ENCODE measurements around the gene BBS1.

BBS1 gene

DNA sequence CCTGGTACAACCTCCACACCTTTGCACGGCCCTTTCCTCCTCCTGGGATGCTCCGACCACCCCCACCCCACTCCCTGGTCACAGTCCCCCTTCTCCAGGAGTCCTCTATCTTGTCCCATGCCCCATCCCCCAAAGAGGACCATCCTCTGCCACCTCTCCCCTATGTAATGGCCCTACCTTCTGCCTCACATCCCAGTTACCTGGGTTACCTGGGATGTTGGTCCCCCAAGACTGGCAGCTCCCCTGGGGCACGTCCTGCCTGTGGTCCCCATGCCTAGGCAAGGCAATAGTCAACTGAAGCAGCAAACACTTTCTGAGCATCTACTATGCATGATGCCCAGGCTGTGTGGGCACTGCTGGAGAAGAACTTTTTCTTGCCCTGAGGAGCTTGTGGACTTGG is 45.0 kb downstream of the BBS1 start:
- no peak for DNase-seq

DNA sequence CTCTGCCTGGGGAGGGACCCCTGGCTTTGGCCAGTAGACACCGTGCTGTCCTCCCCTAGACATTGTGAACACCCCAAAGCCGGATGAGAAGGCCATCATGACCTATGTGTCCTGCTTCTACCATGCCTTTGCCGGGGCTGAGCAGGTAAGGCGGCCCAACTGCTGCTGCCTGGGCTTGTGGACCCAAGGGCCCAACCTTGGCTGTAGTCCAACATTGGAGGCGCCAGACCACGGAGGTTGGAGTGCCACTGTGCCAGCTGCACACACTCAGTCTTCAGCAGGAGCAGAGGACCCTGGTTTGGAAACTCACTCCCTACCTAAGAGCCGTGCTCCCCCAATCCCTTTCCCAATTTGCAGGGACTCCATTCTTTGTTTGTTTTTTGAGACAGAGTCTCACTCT is 45.7 kb downstream of the BBS1 start:
- DNase-seq, result no peak

DNA sequence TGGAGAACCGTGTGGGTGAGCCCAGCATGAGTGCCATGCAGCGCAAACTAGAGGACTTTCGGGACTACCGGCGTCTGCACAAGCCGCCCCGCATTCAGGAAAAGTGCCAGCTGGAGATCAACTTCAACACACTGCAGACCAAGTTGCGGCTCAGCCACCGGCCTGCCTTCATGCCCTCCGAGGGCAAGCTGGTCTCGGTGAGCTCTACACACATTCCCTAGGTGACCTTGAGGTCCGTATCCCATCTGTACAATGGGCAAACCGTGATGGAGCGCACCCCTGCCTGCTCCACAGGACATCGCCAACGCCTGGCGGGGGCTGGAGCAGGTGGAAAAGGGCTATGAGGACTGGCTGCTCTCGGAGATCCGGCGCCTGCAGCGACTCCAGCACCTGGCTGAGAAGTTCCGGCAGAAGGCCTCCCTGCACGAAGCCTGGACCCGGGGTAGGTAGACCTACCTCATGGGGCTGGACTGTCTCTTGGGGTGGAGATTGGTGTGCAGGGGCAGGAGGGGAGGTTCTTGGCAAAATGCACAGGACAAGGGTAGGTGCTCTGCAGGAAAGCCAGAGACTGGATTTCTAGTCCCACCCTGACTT is 47.4 kb downstream of the BBS1 start:
- no peak for DNase-seq

DNA sequence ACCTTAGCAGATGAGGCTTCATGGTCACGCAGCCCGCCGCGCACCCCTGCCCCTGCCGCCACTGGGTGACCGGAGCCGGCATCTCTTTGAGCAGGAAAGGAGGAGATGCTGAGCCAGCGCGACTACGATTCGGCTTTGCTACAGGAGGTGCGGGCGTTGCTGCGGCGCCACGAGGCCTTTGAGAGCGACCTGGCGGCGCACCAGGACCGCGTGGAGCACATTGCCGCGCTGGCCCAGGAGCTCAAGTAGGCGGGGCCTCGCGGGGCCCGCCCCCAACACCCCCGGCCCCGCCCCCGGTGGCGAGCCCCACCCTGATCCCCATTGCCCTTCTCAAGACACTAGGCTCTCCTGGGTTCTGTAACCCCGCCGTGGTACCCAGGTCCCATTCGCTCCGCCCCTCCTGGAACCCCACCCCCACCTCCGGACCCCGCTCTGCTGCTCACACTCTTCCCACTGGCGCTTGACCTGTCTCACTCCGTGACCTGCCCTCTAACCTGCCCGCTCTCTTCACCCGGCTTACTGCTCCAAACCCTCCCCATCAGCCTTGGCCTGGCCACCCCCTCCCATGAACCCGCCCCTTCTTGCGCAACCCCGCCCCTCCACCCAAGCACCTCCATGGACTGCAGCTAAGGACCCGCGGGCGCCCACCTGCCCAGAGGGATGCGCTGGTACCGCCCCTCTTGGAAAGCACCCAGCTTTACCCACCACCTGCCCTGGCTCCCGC is 48.9 kb downstream of the BBS1 start:
- DNase-seq, result no peak

DNA sequence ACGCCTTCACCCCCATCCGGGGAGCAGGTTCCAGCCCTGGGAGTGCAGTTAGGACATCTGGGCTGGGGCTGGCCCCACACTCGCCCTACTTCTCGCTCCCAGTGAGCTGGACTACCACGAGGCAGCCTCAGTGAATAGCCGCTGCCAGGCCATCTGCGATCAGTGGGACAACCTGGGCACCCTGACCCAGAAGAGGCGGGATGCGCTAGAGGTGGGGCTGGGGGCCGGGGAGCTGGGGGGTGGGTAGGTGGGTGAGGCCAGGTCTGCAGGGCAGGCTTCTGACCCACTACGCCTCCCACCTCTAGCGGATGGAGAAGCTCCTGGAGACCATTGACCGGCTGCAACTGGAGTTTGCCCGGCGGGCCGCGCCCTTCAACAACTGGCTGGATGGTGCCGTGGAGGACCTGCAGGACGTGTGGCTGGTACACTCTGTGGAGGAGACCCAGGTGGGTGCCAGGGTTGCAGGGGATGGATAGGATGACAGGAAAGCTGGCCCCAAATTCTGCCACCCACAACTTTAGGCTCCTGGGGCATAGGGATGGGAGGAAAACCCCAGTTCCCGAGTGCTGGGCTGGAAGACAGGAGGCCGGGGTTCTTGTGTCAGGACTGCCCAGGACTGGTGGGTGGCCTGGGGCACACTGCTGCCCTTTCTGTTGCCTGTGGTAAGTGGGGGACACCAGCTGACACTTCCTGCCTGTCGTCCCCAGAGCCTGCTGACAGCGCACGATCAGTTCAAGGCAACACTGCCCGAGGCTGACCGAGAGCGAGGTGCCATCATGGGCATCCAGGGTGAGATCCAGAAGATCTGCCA is 49.6 kb downstream of the BBS1 start:
- DNase-seq, result no peak

DNA sequence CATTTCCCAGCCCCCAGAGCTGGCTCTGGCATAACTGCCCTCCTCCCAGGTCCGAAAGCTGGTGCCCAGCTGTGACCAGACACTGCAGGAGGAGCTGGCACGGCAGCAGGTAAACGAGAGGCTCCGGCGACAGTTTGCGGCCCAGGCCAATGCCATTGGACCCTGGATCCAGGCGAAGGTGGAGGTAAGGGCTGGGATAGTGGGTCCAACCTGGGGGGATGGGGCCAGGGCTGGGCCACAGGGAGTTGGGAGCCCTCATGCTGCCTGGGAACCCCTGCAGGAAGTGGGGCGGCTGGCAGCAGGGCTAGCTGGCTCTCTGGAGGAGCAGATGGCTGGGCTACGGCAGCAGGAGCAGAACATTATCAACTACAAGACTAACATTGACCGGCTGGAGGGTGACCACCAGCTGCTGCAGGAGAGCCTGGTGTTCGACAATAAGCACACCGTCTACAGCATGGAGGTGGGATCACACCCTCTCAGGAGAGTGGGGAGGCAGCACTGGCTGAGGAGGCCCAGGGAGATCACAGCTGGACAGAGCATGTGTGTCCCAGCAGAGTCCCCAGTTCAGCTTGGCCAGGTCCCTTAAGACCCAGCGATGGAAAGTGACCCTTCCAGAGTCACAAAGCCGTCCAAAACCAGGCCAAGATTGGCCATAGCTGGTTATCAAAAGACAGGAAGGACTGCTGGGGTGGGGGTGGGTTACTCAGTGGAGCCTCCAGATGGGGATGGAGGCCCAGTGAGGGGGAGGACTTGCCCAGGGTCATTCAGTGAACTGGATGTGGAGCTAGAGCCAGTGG is 50.9 kb downstream of the BBS1 start:
- no peak for DNase-seq

DNA sequence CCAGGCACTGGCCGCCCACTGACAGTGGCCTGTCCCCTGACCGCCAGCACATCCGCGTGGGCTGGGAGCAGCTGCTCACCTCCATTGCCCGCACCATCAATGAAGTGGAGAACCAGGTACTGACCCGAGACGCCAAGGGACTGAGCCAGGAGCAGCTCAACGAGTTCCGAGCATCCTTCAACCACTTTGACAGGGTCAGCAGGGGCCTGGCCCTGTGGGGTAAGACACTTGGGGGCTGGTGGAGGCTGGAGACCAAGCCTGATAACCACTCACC is 51.5 kb downstream of the BBS1 start:
- no peak for DNase-seq

DNA sequence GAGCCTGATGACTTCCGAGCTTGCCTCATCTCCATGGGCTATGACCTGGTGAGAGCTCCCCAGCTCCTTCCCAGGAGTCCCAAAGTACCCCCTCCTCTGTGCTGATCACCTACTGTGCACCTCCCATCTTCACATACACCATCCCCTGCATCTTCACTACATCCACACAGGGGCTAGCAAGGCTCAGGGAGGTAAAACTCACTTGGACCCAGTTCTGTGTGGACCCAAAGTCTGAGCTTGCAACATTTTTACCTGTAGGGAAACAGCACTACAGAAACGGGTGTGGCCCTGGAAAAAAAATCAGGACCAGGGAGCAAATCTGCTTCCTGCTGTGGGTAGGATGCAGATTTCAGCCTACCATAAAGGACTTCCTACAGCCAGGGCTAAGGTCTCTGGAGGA is 51.8 kb downstream of the BBS1 start:
- no peak for DNase-seq

DNA sequence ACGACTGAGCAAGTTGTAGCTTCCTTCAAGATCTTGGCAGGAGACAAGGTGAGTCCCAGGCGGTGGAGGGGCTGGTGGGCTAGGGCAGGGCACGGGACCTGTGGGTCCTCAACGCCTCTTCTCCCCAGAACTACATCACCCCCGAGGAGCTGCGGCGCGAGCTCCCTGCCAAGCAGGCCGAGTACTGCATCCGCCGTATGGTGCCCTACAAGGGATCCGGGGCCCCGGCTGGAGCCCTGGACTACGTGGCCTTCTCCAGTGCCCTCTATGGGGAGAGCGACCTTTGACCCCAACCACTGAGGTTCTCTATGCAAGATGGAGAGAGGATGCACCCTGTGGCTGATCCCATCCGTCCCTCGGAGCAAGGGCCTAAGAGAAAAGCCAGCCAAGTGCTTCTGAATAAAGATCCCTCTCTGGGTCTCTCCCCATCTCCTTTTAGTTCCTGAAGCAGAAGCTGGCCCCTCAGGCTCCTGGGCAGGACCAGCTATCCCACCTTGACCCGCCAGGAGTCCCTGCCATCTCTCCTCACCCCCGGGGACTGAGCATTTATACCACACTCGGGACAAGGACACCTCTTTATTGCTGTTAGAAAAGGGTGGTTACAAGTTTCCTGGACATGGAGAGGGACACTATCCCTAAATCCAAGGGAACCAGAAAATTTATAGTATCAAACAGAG is 52.6 kb downstream of the BBS1 start:
- no peak for DNase-seq

DNA sequence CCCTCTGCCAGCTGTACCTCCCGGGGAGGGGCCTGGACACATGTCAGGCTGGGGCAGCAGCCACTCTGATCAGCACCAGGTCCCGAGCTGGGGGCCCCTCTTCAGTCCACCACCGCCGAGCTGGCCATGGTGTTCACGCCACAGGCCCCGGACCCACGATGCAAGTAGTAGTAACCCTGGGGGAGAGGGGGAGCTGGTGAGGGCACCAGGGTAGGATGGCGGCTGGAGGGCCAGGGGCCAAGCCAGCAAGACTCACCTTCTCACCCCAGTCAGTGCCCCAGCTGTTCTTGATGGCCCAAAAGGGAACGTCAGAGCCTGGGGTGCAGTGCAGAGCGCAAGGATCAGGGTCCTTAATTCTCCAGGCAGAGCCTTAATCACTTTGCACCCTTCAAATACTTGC is 53.4 kb downstream of the BBS1 start:
- no peak for DNase-seq

DNA sequence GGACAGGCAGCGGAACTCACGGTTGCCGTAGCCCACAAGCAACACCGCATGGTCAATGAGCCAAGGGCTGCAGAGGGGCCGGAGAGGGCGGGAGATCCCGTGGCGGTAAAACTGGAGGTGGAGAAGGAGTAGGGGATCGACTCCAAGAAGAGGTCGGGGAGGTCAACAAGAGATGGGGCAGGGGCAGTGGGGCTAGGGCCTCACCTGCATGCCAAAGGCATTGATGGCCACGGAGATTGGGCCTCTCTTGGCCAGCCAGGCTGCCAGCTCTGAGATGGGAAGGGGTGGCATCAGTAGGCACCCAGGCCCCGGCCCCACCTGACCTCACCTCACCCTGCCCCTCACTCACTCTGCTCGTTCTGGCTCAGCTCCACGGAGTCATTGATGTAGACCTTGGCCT is 54.1 kb downstream of the BBS1 start:
- no peak for DNase-seq

DNA sequence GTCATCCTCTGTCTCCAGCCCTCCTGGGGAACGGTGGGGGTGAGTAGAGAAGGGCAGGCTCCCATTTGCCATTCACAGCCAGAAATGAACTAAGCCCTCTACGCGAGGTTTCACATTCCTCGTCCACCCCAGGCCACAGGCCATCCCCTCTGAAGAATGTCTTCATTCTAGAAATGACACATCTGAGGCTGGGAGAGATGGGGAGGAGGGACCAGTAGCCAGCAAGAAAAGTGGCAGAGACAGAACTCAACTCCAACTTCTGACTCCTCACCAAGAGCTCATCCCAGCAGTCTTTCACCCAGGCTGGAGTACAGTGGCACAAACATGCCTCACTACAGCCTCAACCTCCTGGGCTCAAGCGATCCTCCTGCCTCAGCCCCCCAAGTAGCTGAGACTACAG is 54.5 kb downstream of the BBS1 start:
- no peak for DNase-seq

DNA sequence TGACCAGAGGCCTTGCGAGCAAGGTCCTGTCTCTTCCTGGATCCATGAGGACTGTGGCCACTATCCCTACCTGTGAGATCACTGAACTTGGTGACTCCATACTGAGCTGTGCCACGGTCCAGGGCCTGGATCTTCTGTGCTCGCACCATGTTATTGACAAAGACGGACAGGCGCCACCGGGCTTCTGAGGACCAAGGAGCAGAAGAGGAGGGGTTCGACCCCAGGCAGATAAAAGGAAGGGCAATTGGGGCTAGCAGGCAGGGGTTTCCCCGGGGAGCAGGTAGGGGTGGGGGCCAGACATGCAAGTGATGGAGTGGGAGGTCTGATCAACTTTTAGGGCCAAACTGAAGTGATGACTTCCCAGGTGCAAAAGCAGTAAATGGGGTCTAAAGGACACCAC is 55.8 kb downstream of the BBS1 start:
- DNase-seq, result no peak

DNA sequence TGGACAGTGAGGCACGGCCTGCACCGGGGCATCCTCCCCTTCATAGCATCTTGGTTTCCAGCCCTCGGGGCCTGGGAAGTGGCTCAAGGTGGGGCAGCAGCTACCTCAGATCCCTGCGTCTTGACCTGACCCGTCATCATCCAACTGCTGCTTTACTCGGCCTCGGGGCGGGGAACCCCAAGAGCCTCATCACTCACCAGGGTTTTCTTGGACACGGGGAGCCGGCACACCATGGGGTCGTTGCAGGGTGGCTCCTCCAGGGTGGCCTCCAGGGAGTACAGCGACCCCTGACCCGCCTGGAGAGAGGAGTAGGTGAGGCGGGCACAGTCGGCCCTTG is 57.3 kb downstream of the BBS1 start:
- no peak for DNase-seq

DNA sequence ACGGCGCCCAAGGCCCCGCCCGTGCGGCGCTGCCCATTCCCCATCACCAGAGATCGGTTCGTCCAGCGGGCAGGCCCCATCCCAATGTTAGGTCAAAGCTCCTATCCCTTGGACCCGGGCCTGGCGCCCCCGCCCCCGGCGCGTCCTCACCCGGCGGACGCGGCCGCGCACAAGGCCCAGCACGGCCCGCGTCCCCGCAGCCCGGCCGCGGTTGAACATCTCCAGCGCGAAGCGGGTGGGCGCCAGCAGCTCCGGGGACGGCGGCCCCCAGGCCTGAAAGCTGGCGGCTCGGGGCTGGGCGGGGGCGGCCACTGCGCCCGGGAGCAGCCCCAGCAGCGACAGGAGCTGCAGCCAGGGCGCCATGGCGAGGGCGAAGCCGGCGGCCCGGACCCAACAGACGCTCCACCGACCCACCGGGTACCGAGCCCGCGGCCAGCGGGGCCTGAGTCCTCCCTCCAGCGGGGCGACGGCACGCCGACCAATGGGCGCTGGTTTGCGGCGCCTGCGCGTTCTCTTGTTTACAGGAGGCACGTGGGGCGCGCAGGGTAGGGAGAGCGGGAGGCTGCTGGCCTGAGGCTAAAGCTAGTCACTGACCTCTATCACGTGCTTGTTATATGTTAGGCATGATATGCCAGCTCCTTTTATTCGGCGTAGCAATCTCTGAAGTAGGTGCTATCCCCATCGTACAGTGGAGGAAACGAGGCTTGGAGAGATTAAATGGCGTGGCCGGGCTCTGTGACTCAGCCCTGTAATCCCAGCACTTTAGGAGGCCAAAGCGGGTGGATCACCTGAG is 57.9 kb downstream of the BBS1 start, which contains the start of gene CTSF:
CTSF (minus strand) TSS at position 483 of the 793 bp plus-strand sequence; CDS start at position 363, 120 bp downstream.
- no peak for DNase-seq

DNA sequence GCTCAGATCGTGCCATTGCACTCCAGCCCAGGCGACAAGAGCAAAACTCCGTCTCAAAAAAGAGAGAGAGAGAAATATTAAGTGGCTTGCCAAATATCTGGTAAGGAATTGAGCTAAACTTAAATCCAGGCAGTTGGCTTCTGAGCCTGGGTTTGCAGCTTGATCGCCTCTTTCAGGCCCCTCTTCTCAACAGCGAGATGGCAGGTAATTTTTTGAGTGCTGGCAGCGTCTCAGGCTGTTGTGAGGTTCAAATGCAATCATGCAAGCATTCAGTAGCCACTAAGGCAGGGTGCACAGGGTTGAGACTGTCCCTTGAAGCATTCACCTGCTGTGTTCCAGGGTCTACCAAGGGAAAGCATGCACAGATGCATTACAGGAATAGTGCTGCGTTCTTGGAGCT is 58.6 kb downstream of the BBS1 start:
- DNase-seq, result no peak

DNA sequence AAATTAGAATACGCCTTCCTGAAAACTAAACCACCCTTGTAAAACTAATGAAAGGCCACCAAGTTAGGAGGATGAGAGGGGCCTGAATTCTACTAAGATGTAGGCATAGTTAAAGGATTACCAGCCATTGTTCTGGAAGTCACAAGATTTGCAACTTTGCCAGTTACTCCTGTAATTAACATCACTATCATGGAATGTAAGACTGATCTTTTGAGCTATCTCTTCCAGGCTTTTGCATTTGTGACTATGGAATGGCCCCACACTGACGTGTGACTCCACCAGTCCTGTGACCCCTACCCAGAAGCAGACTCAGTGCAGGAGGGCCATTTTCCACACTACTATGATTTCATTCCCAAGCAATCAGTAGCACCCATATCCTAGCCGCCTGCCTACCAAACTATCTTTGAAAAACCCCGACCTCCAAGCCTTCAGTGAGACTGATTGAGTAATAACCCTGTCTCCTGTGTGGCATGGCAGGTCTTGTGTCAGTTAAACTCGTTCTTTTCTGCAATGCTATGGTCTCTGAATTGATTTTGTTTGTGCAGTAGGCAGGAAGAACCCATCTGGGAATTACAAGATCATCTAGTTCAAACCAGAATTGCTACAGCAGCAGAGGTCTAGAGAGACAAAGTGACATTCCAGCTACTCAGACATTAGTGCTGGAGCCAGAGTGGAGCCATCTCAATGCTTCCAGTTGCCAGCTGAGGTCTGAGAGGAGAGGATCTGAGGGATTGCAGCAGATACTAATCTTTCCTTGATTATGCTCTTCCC is 59.8 kb downstream of the BBS1 start:
- no peak for DNase-seq

DNA sequence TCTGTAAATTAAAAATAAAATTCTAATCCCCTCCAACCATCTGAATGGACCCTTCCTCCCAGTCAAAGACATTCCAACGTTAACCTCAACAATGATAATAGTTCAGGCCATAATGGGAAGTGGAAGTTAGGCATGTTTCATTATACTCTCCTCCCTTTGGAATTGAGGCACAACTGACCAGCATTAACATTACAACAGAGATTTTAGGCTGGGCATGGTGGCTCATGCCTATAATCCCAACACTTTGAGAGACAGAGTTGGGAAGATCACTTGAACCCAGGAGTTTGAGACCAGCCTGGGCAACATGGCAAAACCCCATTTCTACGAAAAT is 60.4 kb downstream of the BBS1 start:
- no peak for DNase-seq

DNA sequence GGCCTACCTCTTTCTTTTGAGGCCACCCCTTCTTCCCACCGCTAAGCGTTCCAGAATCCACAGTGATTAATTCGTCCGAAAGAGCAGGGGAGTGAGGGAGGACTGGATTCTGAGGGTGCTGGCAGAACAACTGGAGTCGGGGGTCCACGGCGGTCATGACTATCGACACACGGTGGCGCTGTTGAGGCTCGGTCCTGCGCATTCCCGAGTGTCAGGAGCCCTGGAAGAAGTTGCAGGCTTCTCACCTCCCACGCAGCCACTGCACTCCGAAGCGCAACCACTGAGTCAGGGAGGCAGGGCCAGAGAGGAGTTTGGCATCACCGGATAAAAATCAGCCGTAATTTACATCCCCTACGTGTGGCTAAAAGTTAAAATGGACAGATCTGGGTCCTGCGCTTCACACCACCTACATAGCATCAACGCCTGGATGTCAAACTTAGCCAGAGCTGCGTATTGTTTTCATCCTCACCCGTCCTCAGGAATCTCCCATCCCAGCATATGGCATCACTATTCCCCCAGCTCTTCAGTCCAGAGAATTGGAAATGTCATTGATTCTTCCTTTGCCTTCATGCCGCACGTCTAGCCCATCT is 68.7 kb downstream of the BBS1 start:
- DNase-seq, result no peak

DNA sequence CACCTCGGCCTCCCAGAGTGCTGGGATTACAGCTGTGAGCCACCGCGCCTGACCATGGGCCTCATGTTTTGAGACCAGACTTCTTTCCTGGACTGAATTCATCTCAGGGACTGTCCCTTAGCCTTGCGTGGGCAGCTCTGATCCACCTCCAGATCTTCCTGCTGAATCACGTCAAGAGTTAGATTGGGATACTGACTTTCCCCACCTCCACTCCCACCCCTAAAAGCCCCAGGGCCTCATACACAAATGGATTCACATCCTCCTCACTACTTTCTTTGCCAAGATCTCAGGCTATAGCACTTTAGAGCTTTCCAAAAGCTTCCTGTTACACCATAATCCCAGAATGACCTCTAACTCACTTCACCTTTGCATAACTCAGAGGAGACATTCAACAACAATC is 70.4 kb downstream of the BBS1 start:
- no peak for DNase-seq

DNA sequence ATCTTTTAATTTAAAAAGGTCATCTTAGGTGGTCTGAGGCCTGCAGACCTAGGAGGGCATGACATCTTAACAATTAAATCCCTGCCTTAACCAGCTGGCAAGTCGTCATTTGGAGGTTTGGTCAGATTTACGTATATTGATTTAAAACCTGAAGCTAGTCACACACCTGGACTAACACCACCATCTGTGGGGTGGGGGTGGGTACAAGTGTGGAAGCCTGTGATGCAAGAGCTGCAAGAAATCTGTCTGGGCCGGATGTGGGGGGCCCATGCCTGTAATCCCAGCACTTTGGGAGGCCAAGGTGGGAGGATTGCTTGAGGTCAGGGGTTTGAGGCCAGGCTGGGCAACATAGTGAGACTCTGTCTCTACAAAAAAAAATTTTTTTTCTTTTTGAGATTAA is 70.8 kb downstream of the BBS1 start:
- DNase-seq, result no peak
